Measurements from ENCODE around the gene PPP2R2C. TPM values are rescaled to one million over a fixed set of nuclear protein-coding genes. Genes with fewer than 3 reads are reported as not detected.

The PPP2R2C gene
- total RNA-seq, 1 experiment from 2014 or later = under 0.01 TPM

DNA sequence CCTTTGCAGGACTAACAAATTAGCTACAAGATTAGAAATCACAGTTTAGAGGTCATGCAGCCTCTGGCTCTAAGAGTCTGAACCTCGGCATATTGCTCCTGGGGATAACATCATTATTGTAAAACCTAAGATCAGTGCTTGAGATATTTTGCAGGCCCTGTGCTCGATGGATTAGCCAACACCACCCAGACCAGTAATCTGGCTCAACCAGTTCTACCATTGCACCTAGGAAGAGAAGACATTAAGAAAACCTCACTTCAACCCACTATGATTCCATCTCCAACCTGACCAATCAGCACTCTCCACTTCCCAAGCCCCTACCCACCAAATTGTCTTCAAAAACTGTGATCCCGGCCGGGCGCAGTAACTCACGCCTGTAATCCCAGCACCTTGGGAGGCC is 159.2 kb downstream of the PPP2R2C start:
- DNase-seq (ENCODE audit: low read depth) = no peak

DNA sequence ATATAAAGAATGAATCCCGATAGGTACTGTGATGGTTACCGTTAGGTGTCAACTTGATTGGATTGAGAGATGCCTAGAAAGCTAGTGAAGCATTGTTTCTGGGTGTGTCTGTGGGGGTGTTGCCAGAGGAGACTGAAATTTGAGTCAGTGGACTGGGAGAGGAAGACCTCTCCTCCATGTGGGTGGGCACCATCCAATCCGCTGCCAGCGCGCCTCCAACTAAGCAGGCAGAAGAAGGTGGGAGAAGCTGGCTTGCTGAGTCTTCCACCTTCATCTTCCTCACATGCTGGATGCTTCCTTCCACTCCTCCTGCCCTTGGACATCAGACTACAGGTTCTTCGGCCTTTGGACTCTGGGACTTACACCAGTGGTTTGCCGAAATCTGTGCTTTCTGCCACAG is 162.6 kb downstream of the PPP2R2C start:
- DNase-seq (ENCODE audit: low read depth) = no peak

DNA sequence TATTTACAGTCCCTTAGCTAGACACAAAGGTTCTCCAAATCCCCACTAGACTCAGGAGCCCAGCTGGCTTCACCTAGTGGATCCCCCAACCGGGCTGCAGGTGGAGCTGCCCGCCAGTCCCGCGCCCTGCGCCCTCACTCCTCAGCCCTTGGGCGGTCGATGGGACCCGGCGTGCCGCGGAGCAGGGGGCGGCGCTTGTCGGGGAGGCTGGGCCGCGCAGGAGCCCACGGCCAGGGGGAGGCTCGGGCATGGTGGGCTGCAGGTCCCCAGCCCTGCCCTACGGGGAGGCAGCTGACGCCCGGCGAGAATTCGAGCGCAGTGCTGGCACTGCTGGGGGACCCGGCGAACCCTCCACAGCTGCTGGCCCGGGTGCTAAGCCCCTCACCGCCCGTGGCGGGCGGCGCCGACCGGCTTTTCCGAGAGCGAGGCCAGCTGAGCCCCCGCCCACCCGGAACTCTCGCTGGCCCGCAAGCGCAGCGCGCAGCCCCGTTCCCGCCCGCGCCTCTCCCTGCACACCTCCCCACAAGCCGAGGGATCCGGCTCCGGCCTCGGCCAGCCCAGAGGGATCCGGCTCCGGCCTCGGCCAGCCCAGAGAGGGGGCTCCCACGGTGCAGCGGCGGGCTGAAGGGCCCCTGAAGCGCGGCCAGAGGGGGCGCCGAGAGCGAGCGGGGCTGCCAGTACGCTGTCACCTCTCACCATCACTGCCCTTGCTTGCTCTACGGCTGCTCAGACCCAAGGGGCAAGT is 163.3 kb downstream of the PPP2R2C start:
- no peak for DNase-seq (ENCODE audit: low read depth)

GRCh38 chr4:6307891-6308290 is 164.5 kb downstream of the PPP2R2C start:
- no peak for DNase-seq (ENCODE audit: low read depth)

DNA sequence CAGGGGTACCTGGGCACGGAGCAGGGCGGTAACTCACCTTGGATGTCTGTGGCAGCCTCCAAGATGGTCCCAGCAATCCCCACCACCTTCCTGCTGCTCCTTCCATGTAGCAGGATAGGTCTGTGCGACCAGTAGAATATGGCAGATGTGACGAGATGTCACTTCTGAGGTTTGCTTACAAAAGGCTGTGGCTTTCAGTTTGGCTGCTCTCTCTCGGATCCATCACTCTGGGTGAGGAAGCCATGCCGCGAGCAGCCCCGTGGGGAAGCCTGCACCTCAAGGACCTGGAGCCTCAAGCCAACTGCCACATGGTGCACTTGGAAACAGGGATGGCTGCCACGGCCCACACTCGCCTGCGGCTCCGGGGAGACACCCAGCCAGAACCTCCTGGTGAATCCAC is 165.2 kb downstream of the PPP2R2C start:
- DNase-seq (ENCODE audit: low read depth) = peak; percentile 4

DNA sequence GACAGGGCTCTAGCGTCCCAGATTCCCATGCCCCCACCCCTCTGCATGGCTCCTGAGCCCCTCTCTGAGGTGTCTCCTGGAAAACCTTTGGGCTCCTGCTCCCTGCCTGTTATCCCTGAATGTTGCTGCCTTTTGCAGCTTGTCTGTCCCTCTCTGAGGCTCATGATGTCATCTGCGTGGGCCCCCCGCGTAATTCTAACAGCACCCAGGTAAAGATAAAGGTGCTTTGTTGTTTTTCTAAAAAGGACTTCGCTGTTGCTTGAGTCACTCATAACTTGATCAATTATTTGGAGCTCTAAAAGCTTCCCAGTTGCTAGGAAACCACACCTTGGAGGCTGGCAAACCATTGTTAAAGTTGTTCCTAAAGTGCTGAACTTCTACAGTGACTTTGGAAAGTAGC is 166.1 kb downstream of the PPP2R2C start:
- no peak for DNase-seq (ENCODE audit: low read depth)

GRCh38 chr4:6303943-6304342 is 168.5 kb downstream of the PPP2R2C start:
- no peak for DNase-seq (ENCODE audit: low read depth)

DNA sequence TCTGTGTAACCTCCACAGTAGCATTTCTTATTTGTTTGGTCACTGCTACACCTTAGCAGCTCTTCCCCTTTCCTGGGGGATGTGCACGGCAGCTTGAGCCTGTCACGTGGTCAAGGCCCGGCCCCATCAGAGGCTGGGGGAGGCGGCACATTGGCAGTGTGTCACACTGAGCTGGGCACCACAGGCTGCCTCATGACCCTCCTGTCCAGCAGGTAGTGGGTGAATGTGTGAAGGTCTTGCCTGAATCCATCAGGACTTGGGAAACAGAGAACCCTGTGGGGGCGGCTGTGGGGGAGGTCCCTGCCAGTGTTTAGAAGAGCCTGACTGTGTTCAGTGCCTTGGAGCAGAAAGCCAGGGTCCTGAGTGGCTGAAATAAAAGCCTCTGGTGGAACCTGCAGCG is 169.5 kb downstream of the PPP2R2C start:
- no peak for DNase-seq (ENCODE audit: low read depth)

- no peak for DNase-seq (ENCODE audit: low read depth)
These were observed 170.5 kb downstream of the PPP2R2C start for GRCh38 chr4:6301732-6302442.

DNA sequence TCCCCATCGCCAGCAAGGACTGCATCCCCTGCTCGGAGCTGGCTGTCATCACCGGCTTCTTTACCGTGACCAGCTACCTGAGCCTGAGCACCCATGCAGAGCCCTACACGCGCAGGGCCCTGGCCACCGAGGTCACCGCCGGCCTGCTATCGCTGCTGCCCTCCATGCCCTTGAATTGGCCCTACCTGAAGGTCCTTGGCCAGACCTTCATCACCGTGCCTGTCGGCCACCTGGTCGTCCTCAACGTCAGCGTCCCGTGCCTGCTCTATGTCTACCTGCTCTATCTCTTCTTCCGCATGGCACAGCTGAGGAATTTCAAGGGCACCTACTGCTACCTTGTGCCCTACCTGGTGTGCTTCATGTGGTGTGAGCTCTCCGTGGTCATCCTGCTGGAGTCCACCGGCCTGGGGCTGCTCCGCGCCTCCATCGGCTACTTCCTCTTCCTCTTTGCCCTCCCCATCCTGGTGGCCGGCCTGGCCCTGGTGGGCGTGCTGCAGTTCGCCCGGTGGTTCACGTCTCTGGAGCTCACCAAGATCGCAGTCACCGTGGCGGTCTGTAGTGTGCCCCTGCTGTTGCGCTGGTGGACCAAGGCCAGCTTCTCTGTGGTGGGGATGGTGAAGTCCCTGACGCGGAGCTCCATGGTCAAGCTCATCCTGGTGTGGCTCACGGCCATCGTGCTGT is 171.2 kb downstream of the PPP2R2C start:
- DNase-seq (ENCODE audit: low read depth) = no peak

GRCh38 chr4:6300359-6300758 is 172.1 kb downstream of the PPP2R2C start:
- no peak for DNase-seq (ENCODE audit: low read depth)

DNA sequence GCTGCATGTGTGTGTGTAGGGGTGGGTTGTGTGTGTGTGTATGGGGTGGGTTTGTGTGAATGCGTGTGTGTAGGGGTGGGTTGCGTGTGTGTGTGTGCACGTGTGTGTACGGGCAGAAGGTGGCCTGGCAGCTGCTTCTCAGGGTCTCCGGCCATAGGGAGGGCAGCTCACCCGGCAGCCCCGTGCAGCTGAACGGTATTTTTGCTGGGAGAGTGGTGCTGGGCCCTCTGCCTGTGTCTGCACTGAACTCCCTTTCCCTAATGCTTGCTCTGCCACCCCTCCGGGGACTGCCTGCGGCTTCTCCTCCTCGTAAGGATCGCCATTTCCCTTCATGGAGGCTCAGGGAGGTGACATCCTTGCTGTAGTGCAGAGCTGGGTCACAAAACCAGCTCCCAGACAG is 172.5 kb downstream of the PPP2R2C start:
- no peak for DNase-seq (ENCODE audit: low read depth)

DNA sequence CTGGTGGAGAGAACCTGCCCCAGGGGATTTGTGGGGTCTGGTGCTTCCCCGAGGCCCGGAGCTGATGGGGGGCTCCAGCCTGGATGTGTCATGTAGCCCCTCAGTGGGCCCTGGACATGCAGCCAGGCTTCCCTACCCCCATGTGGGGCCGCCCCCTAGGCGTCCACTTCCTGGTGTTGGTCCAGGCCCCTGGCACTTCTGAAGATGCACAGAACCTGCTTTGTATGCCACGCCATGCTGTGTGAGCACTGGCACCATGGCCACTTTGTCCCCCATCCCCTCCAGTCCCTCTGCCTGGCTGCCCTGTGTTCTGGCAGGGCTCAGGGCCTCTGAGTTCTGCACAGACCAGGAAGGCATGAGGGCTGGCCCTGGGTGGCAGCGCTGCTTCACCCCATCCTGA is 173.6 kb downstream of the PPP2R2C start:
- no peak for DNase-seq (ENCODE audit: low read depth)

DNA sequence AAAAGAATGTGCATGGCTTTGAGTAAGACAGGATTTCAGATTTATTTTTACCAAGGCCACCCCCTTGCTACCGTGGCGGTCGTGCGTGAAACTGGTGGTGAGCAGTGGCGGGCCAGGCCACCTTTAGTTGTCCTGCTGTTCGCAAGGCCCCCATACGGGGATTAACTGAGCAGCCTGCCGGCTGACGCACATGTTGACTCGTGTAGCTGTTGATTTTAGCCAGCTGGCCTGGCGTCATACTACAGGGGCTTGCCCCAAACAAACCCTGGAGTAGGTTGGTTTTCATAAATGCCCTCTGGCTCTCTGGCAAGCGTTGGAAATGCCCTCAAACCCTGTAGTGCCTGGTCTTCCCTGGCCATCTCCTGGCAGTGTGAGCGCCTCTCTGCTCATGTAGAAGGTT is 174.4 kb downstream of the PPP2R2C start:
- no peak for DNase-seq (ENCODE audit: low read depth)

DNA sequence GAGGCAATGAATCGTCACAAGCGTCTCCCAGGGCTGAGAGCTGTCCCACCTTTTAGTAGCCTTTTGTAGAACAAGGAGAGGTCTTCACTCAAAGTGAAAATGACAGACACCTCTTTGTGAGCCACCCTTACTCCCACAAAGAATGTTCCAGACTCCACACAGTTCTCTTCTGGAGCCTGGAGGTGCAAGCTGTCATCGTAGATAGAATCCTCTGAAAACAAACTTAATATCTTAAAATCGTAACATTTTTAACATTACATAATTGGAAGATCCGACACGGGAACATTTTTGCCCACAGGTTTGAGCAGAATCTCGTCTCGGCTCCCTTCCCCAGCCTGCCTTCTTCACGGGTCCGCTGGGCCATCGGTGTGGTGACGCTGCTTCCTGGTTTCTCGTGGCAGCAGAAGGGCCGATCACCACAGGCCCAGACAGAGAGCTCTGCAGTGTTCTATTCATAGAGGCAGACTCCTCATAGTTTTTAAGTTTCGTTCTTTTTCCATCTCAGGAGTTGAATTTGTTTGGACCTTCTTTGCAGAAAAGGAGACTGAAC is 175.1 kb downstream of the PPP2R2C start:
- no peak for DNase-seq (ENCODE audit: low read depth)

DNA sequence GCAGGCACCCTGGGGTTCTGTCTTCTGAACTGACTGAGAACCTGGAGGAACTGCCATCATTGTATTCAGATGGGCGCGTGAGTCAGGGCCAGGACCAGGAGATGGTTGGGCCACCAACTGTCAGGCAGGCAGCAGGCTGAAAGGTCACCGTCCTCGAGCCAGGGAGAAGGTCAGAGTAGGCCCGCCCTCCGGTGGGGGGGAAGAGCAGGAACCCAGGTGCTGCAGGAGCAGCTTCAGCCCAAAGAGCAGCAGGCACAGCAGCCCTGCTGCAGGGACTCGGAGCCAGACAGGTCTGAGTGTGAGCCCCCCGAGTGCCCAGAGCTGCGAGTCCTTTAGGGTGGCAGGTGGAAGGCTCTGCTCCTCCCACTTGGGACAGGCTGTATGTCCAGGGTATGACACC is 176.4 kb downstream of the PPP2R2C start:
- DNase-seq (ENCODE audit: low read depth) = no peak

GRCh38 chr4:6295495-6295894 is 176.9 kb downstream of the PPP2R2C start:
- DNase-seq (ENCODE audit: low read depth) = no peak

- DNase-seq (ENCODE audit: low read depth) = no peak
These were observed 177.6 kb downstream of the PPP2R2C start for GRCh38 chr4:6294705-6295421.

DNA sequence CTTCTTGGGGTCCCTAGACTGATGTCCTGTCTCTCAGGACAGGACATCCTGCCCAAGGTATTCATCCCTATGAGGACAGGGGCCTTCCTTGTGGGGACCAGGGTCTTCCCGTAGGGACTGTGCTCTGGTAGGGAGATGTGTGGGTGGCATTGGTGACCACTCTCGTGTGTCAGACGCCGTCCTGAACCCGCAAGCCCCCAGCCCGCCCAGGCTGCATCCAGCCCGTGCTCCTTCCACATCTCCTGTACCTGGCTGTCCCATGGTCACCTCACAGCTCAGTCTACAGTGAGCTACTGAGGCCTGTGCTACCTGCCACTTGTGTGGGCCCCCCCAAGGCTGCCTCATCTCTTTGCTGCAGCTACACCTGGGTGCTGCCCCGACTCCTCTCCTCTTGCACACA is 178.8 kb downstream of the PPP2R2C start:
- no peak for DNase-seq (ENCODE audit: low read depth)

GRCh38 chr4:6293097-6293445 is 179.3 kb downstream of the PPP2R2C start:
- no peak for DNase-seq (ENCODE audit: low read depth)

GRCh38 chr4:6292376-6293096 is 179.9 kb downstream of the PPP2R2C start:
- DNase-seq (ENCODE audit: low read depth) = no peak
